GM18499 (cell line): ENCODE results near the gene TNNC1.

Experiments used
- ATAC-seq: cut with Tn5 transposase; IDR thresholded peaks from one replicate; pipeline ENCODE4 v1.9.1; 2021; ENCODE audit warnings: moderate number of reproducible peaks; ENCODE audit not compliant: insufficient read depth, unreplicated experiment

The TNNC1 gene

GRCh38 chr3:52444860-52445793 lies 8.7 kb downstream of the TNNC1 start, which contains the start of gene SEMA3G:
Gene SEMA3G (minus strand): TSS chr3:52445103. CDS start chr3:52445027, 76 bp downstream.
- ATAC-seq: no peak

GRCh38 chr3:52443791-52444687 lies 9.8 kb downstream of the TNNC1 start:
- no peak for ATAC-seq

- ATAC-seq: no peak
These were observed 10.6 kb downstream of the TNNC1 start for GRCh38 chr3:52443268-52443610.

GRCh38 chr3:52442409-52443267 lies 11.2 kb downstream of the TNNC1 start:
- ATAC-seq: no peak

DNA sequence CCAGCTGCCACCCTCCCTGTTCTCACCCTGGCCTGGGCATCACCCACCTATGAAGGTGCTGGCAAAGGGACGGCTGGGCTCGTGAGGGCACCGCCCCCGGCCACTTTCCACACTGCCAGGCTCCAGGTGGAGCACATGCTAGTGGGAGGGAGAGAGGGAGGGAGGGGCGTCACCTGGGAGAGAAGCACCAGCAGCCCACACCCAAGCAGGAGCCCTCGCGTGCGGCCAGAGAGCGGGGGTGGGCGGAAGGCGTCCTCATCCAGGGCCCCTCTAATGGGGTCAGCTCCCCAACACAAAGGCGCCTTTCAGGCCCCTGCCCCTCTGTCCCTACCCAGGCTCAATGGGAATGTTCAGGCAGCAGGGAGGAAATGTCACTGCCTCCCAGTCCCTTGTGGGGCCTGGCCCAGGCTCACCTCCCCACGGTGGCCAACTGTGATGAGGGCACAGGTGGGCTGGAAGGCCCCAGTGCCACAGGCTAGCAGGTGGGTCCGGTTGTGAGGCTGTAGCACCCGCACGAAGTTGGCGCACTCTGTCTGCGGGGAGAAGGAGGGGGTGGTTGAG lies 12.0 kb downstream of the TNNC1 start:
- ATAC-seq: no peak

- no peak for ATAC-seq
These were observed 12.6 kb downstream of the TNNC1 start for GRCh38 chr3:52441091-52441771.

DNA sequence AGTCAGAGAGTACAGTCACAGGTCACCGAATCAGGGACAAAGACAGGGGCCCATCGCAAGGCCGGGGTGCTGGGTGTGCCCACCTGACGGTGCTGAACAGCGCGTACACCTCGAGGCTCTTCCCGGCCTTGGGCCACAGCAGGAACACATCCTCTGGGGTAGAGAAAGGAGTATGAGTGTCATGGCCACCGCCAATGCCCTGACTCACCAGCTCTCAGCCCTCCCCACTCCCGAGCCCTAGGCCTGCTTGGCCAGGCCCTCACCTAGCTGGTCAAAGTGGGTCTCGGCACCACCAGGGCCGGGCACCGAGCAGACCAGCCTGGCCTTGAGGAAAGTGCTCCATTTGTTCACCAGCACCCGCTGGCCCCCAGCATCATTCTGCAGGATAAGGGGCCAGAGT lies 13.2 kb downstream of the TNNC1 start:
- no peak for ATAC-seq

- no peak for ATAC-seq
These were observed 13.6 kb downstream of the TNNC1 start for GRCh38 chr3:52440249-52440551.

DNA sequence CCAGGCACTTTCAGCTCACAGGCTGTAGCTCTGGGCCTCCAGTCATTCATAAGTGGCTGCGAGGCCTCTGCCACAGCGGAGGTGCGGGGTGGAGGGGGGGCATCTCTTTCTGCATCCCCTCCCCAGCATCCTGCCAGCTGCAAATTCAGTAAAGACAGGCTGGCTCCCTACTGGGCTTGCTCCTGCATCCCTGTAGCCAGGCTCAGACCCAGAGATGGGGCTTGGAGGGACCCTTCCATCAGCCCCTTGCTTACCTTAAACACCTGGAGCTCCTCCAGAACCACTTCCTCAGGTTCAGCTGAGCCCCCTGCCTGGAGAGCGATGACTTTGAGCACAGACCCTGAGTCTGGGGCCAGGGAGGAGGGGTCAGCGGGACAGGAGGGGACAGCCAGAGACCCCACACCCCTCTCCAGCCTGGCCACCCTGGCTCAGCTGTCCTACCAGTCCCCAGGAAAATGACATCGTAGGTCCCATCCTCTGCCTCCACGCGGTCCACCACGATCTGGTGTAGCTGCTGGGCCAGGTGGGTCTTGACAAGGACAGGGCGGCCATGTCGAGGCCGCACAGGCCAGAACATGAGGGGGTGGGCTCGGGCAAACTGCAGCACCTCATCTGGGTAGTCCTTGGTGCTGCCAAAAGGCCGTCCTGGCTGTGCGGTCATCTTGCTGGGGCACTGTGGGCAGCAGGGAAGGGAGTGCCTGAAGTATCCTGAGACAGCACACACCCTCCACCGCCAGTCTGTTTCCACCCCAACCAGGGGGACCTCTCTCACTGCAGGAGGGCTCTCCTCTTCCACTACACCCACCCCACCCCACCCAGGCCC lies 14.2 kb downstream of the TNNC1 start:
- ATAC-seq: no peak

GRCh38 chr3:52438579-52439425 lies 15.0 kb downstream of the TNNC1 start:
- ATAC-seq: no peak

- no peak for ATAC-seq
These were observed 15.8 kb downstream of the TNNC1 start for GRCh38 chr3:52438104-52438376.

GRCh38 chr3:52437326-52438103 lies 16.3 kb downstream of the TNNC1 start:
- ATAC-seq: no peak

- ATAC-seq: no peak
These were observed 17.2 kb downstream of the TNNC1 start for GRCh38 chr3:52436500-52437149.

DNA sequence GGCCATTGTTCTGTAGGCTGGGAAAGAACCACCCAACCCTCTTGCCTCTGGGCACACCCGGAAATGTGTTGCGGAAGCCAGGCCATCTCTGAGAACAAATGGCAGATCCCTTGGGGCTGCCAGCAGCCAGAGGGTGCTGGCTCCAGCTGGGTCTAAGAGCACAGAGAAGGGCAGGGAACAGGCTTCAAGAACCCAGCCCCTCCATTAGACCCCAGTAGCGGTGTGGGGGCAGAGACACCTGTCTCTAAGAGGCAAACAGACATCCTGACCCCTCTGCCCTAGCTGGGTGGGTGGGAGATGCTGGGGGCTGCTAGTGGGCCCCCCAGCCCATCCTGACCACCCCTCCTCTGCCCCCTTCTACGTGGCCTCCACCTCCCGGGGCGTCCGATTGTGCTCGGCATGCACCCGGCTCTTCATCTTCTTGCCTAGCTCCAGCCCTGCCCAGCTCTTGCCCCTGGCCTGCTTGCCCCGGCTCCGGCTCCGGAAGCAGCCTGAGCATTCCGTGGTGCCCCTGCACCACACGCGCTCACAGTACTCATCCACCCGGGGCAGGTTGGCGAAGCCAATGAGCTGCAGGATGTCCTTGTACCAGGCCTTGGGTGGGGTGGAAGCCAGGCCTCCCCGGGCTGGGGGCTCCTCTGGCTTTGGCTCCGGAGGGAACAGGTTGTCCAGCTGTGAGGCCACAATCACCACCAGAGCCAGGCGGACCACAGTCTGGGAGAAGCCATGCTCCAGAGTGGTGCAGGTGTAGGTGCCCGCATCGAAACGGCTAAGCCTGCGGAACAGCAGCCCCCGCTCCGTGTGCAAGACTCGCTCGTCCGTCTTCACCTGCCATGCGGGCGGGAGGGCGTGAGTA lies 18.4 kb downstream of the TNNC1 start:
- ATAC-seq: no peak

- no peak for ATAC-seq
These were observed 19.2 kb downstream of the TNNC1 start for GRCh38 chr3:52434491-52435115.
